ENCODE data around the gene CCDC174.

Gene CCDC174

DNA sequence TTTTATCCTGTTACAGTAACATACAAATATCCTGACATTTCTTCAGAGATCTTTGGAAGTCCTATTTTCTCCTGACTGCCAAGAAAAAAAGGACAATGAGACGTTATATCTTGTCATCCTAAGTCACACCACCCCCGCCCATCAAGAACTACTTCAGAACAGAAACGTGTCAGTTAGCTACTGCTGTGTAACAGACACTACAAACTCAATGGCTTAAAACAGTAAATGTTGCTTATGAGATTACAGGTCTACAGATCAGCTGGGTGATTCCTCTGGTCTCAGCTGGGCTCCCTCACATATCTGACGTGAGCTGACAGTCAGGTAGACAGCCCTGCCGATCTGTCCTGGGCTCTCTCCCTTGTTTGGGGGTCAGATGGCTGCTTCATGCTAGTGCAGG is 20.5 kb upstream of the CCDC174 start (continued):
- TF ChIP-seq ZNF548 (tag by site-specific recombination; IDR thresholded peaks at IDR 0.05) = no peak
- TF ChIP-seq, protein P1, sequence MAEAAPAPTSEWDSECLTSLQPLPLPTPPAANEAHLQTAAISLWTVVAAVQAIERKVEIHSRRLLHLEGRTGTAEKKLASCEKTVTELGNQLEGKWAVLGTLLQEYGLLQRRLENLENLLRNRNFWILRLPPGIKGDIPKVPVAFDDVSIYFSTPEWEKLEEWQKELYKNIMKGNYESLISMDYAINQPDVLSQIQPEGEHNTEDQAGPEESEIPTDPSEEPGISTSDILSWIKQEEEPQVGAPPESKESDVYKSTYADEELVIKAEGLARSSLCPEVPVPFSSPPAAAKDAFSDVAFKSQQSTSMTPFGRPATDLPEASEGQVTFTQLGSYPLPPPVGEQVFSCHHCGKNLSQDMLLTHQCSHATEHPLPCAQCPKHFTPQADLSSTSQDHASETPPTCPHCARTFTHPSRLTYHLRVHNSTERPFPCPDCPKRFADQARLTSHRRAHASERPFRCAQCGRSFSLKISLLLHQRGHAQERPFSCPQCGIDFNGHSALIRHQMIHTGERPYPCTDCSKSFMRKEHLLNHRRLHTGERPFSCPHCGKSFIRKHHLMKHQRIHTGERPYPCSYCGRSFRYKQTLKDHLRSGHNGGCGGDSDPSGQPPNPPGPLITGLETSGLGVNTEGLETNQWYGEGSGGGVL (tag by site-specific recombination; IDR thresholded peaks at IDR 0.05) = no peak
- TF ChIP-seq INSM2 (tag by site-specific recombination; IDR thresholded peaks at IDR 0.05) = no peak

DNA sequence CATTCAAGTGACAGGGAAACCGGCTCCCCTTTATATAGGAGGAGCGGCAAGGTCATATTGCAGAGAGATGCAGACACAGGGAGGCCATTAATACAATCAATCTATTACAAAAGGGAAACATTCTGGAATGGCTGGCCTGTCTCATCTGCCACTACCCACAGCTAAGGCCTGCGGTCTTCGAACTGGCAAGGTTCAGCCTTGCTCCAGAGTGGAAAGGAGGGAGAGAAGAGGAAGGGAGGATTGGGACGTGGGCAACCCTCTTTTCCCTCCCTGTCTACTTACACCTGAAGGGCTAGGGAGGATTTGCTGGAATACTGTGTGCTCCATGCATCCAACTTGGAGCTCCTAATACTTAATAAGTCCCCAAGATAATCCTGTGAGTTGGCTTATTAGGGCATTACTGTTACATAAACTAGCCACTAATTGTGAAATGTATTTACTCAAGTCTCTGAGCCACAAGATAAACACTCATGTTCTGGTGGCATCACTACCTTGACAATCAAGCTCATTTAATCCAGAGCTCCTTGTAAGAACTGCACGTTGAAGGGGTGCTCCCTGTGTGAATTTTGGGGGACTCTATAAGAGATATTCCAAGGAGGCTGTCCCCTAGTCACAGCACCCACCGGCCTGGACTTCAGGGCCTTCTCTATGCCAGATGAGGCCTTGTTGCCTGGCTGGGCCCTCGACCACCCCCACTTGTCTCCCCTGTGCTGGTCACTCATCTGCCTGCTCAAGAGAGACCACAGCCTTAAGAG is 19.7 kb upstream of the CCDC174 start:
- POLR2A ChIA-PET = no interaction called here
- CTCF ChIA-PET = interaction anchor here (0.7 to 3.5 kb wide), 12 partner anchors 9 to 428 kb away, joined by 3 to 15 read pairs (median 5); no protein-coding TSS in a partner anchor
- Histone ChIP-seq H3K4me3 (ENCODE audit: low read depth, low read length) (no peak overlapping the region), H3K36me3 (ENCODE audit: control insufficient read depth in 2 of 2, insufficient read depth in 1 of 2, low read length in 2 of 2) (no peaks in the 10 kb centered on the region), H3K27ac (ENCODE audit: extremely low read depth, low read depth, low read length) (no peak overlapping the region), H3K9me3 (ENCODE audit: control insufficient read depth, insufficient read depth, low read depth, low read length) (no peaks in the 10 kb centered on the region), H3K4me1 (ENCODE audit: control insufficient read depth, insufficient read depth, low read length) (no peaks in the 10 kb centered on the region)
- TF ChIP-seq ZNF354C (tag by site-specific recombination; IDR thresholded peaks at IDR 0.05; ENCODE audit: borderline replicate concordance, low read depth) = no peak
- no peak for TF ChIP-seq BCL6B (tag by site-specific recombination; IDR thresholded peaks at IDR 0.05)
- TF ChIP-seq ZBTB26 (tag by site-specific recombination; optimal IDR thresholded peaks at IDR 0.05) = no peak
- TF ChIP-seq, protein P2, sequence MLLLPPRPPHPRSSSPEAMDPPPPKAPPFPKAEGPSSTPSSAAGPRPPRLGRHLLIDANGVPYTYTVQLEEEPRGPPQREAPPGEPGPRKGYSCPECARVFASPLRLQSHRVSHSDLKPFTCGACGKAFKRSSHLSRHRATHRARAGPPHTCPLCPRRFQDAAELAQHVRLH (tag by site-specific recombination; IDR thresholded peaks at IDR 0.05) = no peak
- TF ChIP-seq GLI2 (tag by site-specific recombination; IDR thresholded peaks at IDR 0.05; ENCODE audit: borderline replicate concordance, low read depth) = no peak

GRCh38 chr3:14632442-14632930 is 19.1 kb upstream of the CCDC174 start:
- no peak overlapping the region for H3K4me3 ChIP-seq (ENCODE audit: low read depth, low read length)
- TF ChIP-seq ZNF202 (tag by site-specific recombination; IDR thresholded peaks at IDR 0.05; ENCODE audit: borderline replicate concordance) = no peak
- 0 out of 2 replicates have a peak, but pooled peaks have one; percentile 24 for TF ChIP-seq ZNF335 (tag by site-specific recombination; conservative IDR thresholded peaks at IDR 0.05)

GRCh38 chr3:14633417-14633816 is 18.1 kb upstream of the CCDC174 start:
- CTCF ChIA-PET = interaction anchor here (1.1 to 3.5 kb wide), 6 partner anchors 11 to 430 kb away, joined by 4 to 15 read pairs (median 6); no protein-coding TSS in a partner anchor
- Histone ChIP-seq H3K4me3 (ENCODE audit: low read depth, low read length) (no peak overlapping the region), H3K36me3 (ENCODE audit: control insufficient read depth in 2 of 2, insufficient read depth in 1 of 2, low read length in 2 of 2) (no peaks in the 10 kb centered on the region), H3K9me3 (ENCODE audit: control insufficient read depth, insufficient read depth, low read depth, low read length) (no peaks in the 10 kb centered on the region), H3K27ac (ENCODE audit: extremely low read depth, low read depth, low read length) (no peak overlapping the region), H3K4me1 (ENCODE audit: control insufficient read depth, insufficient read depth, low read length) (no peaks in the 10 kb centered on the region)
- POLR2A ChIA-PET = no interaction called here
- TF ChIP-seq ZNF510 (tag by site-specific recombination; IDR thresholded peaks at IDR 0.05; ENCODE audit: insufficient replicate concordance) (no peak), HOXD13 (CRISPR knock-in tag; IDR thresholded peaks at IDR 0.05; ENCODE audit: borderline replicate concordance) (no peak), HOXA7 (CRISPR knock-in tag; IDR thresholded peaks at IDR 0.05; ENCODE audit: borderline replicate concordance) (no peak), ZNF645 (tag by site-specific recombination; IDR thresholded peaks at IDR 0.05) (no peak), ZNF132 (tag by site-specific recombination; IDR thresholded peaks at IDR 0.05; ENCODE audit: borderline replicate concordance) (no peak), ZNF654 (tag by site-specific recombination; IDR thresholded peaks at IDR 0.05; ENCODE audit: low read depth) (no peak)

More at GRCh38 chr3:14632442-14632930, 19.1 kb upstream of the CCDC174 start:
- H3K27ac ChIP-seq (ENCODE audit: extremely low read depth, low read depth, low read length) = no peak overlapping the region
- H3K4me1 ChIP-seq (ENCODE audit: control insufficient read depth, insufficient read depth, low read length) = no peaks in the 10 kb centered on the region
- no peaks in the 10 kb centered on the region for H3K36me3 ChIP-seq (ENCODE audit: control insufficient read depth in 2 of 2, insufficient read depth in 1 of 2, low read length in 2 of 2)
- ChIA-PET POLR2A (no interaction called here), CTCF (interaction anchor here (1.0 to 3.5 kb wide), 10 partner anchors 11 to 429 kb away, joined by 3 to 15 read pairs (median 6); no protein-coding TSS in a partner anchor)
- no peaks in the 10 kb centered on the region for H3K9me3 ChIP-seq (ENCODE audit: control insufficient read depth, insufficient read depth, low read depth, low read length)

All from HEK293 (cell line).